CD4-positive, alpha-beta T cell treated with Interleukin-15 for 4 hours (primary cell): ENCODE measurements around the gene TMEM132E.

ENCODE experiments used
- DNase-seq: peaks from one replicate; pipeline ENCODE4 v3.0.0-alpha.2; 2020; ENCODE audit warnings: low spot score

The TMEM132E gene

GRCh38 chr17:34665819-34666763 lies 86.7 kb downstream of the TMEM132E start:
- DNase-seq, result no peak

GRCh38 chr17:34667656-34668055 lies 88.3 kb downstream of the TMEM132E start:
- no peak for DNase-seq

- no peak for DNase-seq
Observed at GRCh38 chr17:34668206-34668605, 88.8 kb downstream of the TMEM132E start.

GRCh38 chr17:34669511-34669910 lies 90.1 kb downstream of the TMEM132E start:
- no peak for DNase-seq

GRCh38 chr17:34670618-34671017 lies 91.2 kb downstream of the TMEM132E start:
- no peak for DNase-seq

- DNase-seq, result no peak
Observed at GRCh38 chr17:34671191-34671590, 91.8 kb downstream of the TMEM132E start.

GRCh38 chr17:34672176-34672785 lies 92.9 kb downstream of the TMEM132E start:
- DNase-seq, result no peak

- DNase-seq, result no peak
Observed at GRCh38 chr17:34673516-34673915, 94.1 kb downstream of the TMEM132E start.

GRCh38 chr17:34673995-34674890 lies 94.9 kb downstream of the TMEM132E start:
- DNase-seq, result no peak

GRCh38 chr17:34675143-34675542 lies 95.8 kb downstream of the TMEM132E start:
- no peak for DNase-seq

GRCh38 chr17:34675605-34676004 lies 96.2 kb downstream of the TMEM132E start:
- no peak for DNase-seq

GRCh38 chr17:34680151-34680550 lies 100.8 kb downstream of the TMEM132E start:
- no peak for DNase-seq

GRCh38 chr17:34682305-34682704 lies 102.9 kb downstream of the TMEM132E start:
- no peak for DNase-seq

- DNase-seq, result no peak
Observed at GRCh38 chr17:34683390-34683789, 104.0 kb downstream of the TMEM132E start.
